Stimulated activated CD8-positive, alpha-beta memory T cell treated with anti-CD3 and anti-CD28 coated beads, Interleukin-4, amount 100 ng/mL, for 1 hour (primary cell): ENCODE results near the gene INPP5J.
"Not testable (repeated sequence)": the region's sequence is repeated elsewhere in the genome, so short reads cannot be mapped to it uniquely, and the experiment has no call there.

Experiments
- DNase-seq, 2 donors: peaks; one replicate each; pipeline ENCODE4 v3.0.0-alpha.2; 2020; ENCODE audit warnings: low read depth in 2 of 2, low spot score in 1 of 2

The INPP5J gene

GRCh38 chr22:31122532-31123291, at the start of gene INPP5J:
Gene INPP5J, plus strand, starts transcription at chr22:31122966. Its CDS starts 49 bp downstream, at chr22:31123015.
- DNase-seq, result no peak

- DNase-seq, result not testable (repeated sequence)
Measured at GRCh38 chr22:31073125-31073524, 49.6 kb upstream of the INPP5J start.

- not testable (repeated sequence) for DNase-seq
Measured at GRCh38 chr22:31073545-31074145, 49.1 kb upstream of the INPP5J start.

GRCh38 chr22:31075961-31076360, 46.8 kb upstream of the INPP5J start:
- no peak for DNase-seq

GRCh38 chr22:31077681-31078080, 45.1 kb upstream of the INPP5J start:
- no peak for DNase-seq

- DNase-seq, result not testable (repeated sequence)
Measured at GRCh38 chr22:31078389-31078788, 44.4 kb upstream of the INPP5J start.

- no peak for DNase-seq
Measured at GRCh38 chr22:31079095-31079642, 43.6 kb upstream of the INPP5J start.

GRCh38 chr22:31080164-31080847, 42.5 kb upstream of the INPP5J start:
- DNase-seq, result no peak

GRCh38 chr22:31080848-31081649, 41.7 kb upstream of the INPP5J start, which contains the start of gene SMTN:
Gene SMTN, plus strand, starts transcription at chr22:31081318. Its CDS starts 1,941 bp downstream, at chr22:31083259.
- peak; percentile 65 to 80 for DNase-seq

GRCh38 chr22:31081963-31082605, 40.7 kb upstream of the INPP5J start:
- DNase-seq, result no peak

- DNase-seq, result peak in 1 of 2 donors; percentile 24
Measured at GRCh38 chr22:31082606-31083376, 40.0 kb upstream of the INPP5J start.

- DNase-seq, result no peak
Measured at GRCh38 chr22:31083377-31083768, 39.4 kb upstream of the INPP5J start.

GRCh38 chr22:31083923-31084810, 38.6 kb upstream of the INPP5J start:
- DNase-seq, result no peak

GRCh38 chr22:31084811-31085492, 37.8 kb upstream of the INPP5J start:
- peak; percentile 62 to 73 for DNase-seq

- DNase-seq, result no peak
Measured at GRCh38 chr22:31085493-31085824, 37.3 kb upstream of the INPP5J start.

GRCh38 chr22:31085928-31086327, 36.8 kb upstream of the INPP5J start:
- no peak for DNase-seq

GRCh38 chr22:31086703-31087330, 35.9 kb upstream of the INPP5J start:
- no peak for DNase-seq

GRCh38 chr22:31087744-31088215, 35.0 kb upstream of the INPP5J start:
- DNase-seq, result no peak
